HepG2 (cell line): ENCODE results near the gene ATG2A. TPM values are rescaled to one million over a fixed set of nuclear protein-coding genes. Genes with fewer than 3 reads are reported as not detected.

Source experiments
- AKNA ChIP-seq: sonication (generic); formaldehyde crosslinking; IDR thresholded peaks from 2 replicates; pipeline ENCODE4 v1.4.0; 2020; ENCODE audit warnings: missing genetic modification reagents, borderline replicate concordance
- CREB3 ChIP-seq: sonication (generic); formaldehyde crosslinking; IDR thresholded peaks from 2 replicates; pipeline ENCODE4 v1.5.0; 2020; ENCODE audit warnings: missing genetic modification reagents
- EHMT2 ChIP-seq: fragments of 200-600 bp; sonication (generic); IDR thresholded peaks from 2 replicates; pipeline ENCODE4 v1.7.0; 2017; ENCODE audit warnings: antibody characterized with exemption, low read depth, low read length, borderline replicate concordance
- EP300 ChIP-seq, 3 experiments: sonication (generic) in 1 of 3; formaldehyde crosslinking in 1 of 3; IDR thresholded peaks; 2 replicates each; pipeline versions ENCODE4 v1.5.1 to v1.6.1; 2011 to 2020; ENCODE audit warnings: low read depth in 2 of 3, low read length in 2 of 3, borderline replicate concordance in 1 of 3, improper control_type of control experiment in 1 of 3, mild to moderate bottlenecking in 1 of 3, missing genetic modification reagents in 1 of 3, moderate library complexity in 1 of 3
- GABPB1 ChIP-seq: IDR thresholded peaks from 2 replicates; pipeline ENCODE4 v1.6.1; 2016; ENCODE audit warnings: mild to moderate bottlenecking, missing genetic modification reagents, moderate library complexity, missing compliant biosample characterization
- LRRFIP1 ChIP-seq: sonication (generic); formaldehyde crosslinking; conservative IDR thresholded peaks from 2 replicates; pipeline ENCODE4 v1.4.0; 2020; ENCODE audit warnings: missing genetic modification reagents
- NR2F1 ChIP-seq, 2 experiments: fragments of 450-650 bp in 1 of 2; formaldehyde crosslinking in 1 of 2; IDR thresholded peaks; 2 replicates each; pipeline versions ENCODE4 v1.5.0 to v1.6.1; 2016 to 2020; ENCODE audit warnings: mild to moderate bottlenecking in 1 of 2, missing compliant biosample characterization in 1 of 2, missing genetic modification reagents in 1 of 2, moderate library complexity in 1 of 2
- RBFOX2 ChIP-seq: fragments of 200-400 bp; formaldehyde crosslinking; IDR thresholded peaks from 2 replicates; pipeline ENCODE4 v1.6.1; 2017; ENCODE audit warnings: low read depth, mild to moderate bottlenecking, low read length
- SALL1 ChIP-seq: sonication (generic); formaldehyde crosslinking; IDR thresholded peaks from 2 replicates; pipeline ENCODE4 v1.8.0; 2022; ENCODE audit warnings: mild to moderate bottlenecking, missing genetic modification reagents
- SOX5 ChIP-seq: IDR thresholded peaks from 2 replicates; pipeline ENCODE4 v1.6.1; 2016; ENCODE audit warnings: borderline replicate concordance
- TFE3 ChIP-seq: IDR thresholded peaks from 2 replicates; pipeline ENCODE4 v1.6.1; 2016
- TGIF2 ChIP-seq: IDR thresholded peaks from 2 replicates; pipeline ENCODE4 v1.6.1; 2016; ENCODE audit warnings: control low read depth, missing compliant biosample characterization
- U2AF1 ChIP-seq: fragments of 200-400 bp; formaldehyde crosslinking; optimal IDR thresholded peaks from 2 replicates; pipeline ENCODE3; 2017; ENCODE audit warnings: mild to moderate bottlenecking, low read depth, low read length
- ZNF234 ChIP-seq: sonication (generic); formaldehyde crosslinking; conservative IDR thresholded peaks from 2 replicates; pipeline ENCODE4 v1.5.1; 2020; ENCODE audit warnings: mild to moderate bottlenecking, missing genetic modification reagents
- polyA plus RNA-seq, 8 experiments: library from polyadenylated mRNA; depleted of rRNA in 3 of 8; stranded (reverse) in 7 of 8; unstranded in 1 of 8; fragments of >200 nt; fragmentation: Illumina TruSeq in 4 of 8; extraction: Trizol in 4 of 8; gene quantifications; 2 replicates each; pipeline versions ENCODE4 v1.2.1 to v1.2.3, GENCODE V29; 2011 to 2016; ENCODE audit warnings: low read depth in 4 of 8, missing spikeins in 1 of 8, mixed read lengths in 1 of 8; ENCODE audit not compliant: insufficient read depth in 1 of 8
- total RNA-seq, 5 experiments: library from RNA; depleted of rRNA; stranded (reverse); fragments of >200 nt; fragmentation: Illumina TruSeq; extraction: Trizol; gene quantifications; 2 replicates each; pipeline ENCODE4 v1.2.3, GENCODE V29; 2016; ENCODE audit warnings: low read depth in 1 of 5
- TF ChIP-seq, protein P1 (sequence below): sonication (generic); formaldehyde crosslinking; IDR thresholded peaks from 2 replicates; pipeline ENCODE4 v1.5.0; 2020; ENCODE audit warnings: mild to moderate bottlenecking, missing genetic modification reagents

The ATG2A gene
- total and polyA plus RNA-seq, 2 of the 13 experiments (the other 11 are each of a cell fraction or from before 2014, with no cell fraction given), result 6.7 to 8.0 TPM

DNA sequence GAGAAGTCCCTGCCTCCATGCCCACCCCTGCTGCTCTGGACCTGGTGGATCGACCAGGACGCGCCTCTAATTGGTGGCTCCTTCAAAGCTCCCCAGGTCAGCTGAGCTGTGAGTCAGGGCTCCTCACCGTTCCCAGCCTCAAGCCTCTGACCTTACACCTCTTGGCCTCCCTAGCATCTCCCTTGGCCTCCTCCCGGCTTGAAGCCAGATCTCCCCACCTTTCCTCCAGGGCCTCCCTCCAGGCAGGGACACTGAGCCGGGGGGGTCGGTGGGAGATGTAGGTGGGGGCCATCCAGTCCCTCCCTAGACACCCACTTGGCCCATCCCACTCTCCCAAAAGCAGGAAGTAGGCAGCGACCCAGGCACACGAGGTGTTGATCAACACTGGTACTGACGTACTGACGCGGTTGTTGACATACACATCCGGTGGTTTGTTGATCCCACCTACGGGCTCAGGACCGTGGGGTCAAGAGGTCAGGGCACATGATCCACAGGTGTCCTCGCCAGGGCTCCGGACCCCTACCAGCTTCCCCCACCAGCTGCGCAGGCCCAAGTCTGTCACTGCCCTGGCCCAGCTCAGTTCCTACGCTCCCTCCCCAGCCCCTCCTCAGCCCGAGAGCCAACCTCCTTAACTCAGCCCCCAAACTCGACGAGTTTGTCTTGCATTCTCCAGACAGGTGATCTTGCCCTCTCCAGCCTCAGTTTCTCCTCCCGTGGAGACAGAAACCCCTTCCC, 802 bp downstream of the ATG2A start (continued):
- TF ChIP-seq ZNF234 (no peak), U2AF1 (no peak), LRRFIP1 (CRISPR knock-in tag) (no peak), EHMT2 (no peak), AKNA (CRISPR knock-in tag) (no peak), SALL1 (peak; percentile 41; the same call in 1 of the 2 replicates), SOX5 (CRISPR knock-in tag) (0 out of 2 replicates have a peak, but pooled peaks have one; percentile 11), TGIF2 (CRISPR knock-in tag) (peak; percentile 74; the same call in 1 of the 2 replicates), TFE3 (CRISPR knock-in tag) (0 out of 2 replicates have a peak, but pooled peaks have one; percentile 45), RBFOX2 (no peak), CREB3 (CRISPR knock-in tag) (no peak), GABPB1 (peak; percentile 72; the same call in 1 of the 2 replicates), NR2F1 (CRISPR knock-in tag; IDR thresholded peaks at IDR 0.05) (peak; percentile 74 to 77; a peak in 3 of 4 replicates), EP300 (IDR thresholded peaks at IDR 0.05; ENCODE audit: low read depth in 2 of 2, low read length in 2 of 2) (peak in 1 of 2 experiments; percentile 17; a peak in 1 of 4 replicates), EP300 (CRISPR knock-in tag; IDR thresholded peaks at IDR 0.05; ENCODE audit: borderline replicate concordance) (no peak)
- TF ChIP-seq, protein P1, sequence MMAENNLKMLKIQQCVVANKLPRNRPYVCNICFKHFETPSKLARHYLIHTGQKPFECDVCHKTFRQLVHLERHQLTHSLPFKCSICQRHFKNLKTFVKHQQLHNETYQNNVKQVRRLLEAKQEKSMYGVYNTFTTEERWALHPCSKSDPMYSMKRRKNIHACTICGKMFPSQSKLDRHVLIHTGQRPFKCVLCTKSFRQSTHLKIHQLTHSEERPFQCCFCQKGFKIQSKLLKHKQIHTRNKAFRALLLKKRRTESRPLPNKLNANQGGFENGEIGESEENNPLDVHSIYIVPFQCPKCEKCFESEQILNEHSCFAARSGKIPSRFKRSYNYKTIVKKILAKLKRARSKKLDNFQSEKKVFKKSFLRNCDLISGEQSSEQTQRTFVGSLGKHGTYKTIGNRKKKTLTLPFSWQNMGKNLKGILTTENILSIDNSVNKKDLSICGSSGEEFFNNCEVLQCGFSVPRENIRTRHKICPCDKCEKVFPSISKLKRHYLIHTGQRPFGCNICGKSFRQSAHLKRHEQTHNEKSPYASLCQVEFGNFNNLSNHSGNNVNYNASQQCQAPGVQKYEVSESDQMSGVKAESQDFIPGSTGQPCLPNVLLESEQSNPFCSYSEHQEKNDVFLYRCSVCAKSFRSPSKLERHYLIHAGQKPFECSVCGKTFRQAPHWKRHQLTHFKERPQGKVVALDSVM, result 0 out of 2 replicates have a peak, but pooled peaks have one; percentile 10
